OCI-LY7 (cell line): ENCODE measurements around the gene ADH7. TPM values are rescaled to one million over a fixed set of nuclear protein-coding genes. Genes with fewer than 3 reads are reported as not detected.

Experiments
- BruUV-seq: library from RNA; stranded (reverse); fragments of 400-500 nt; replicated peaks from 2 replicates; lab custom pipeline; 2021; lab: Mats Ljungman, UMichigan
- CTCF ChIA-PET: fragments of 300-600 bp; sonication (Branson Sonifier 250); formaldehyde crosslinking; loops from one replicate; lab custom pipeline; 2022; ENCODE audit warnings: antibody characterized with exemption; ENCODE audit not compliant: unreplicated experiment; lab: Charles Lee
- POLR2A ChIA-PET: fragments of 300-600 bp; sonication (Branson Sonifier 250); formaldehyde crosslinking; loops from one replicate; lab custom pipeline; 2022; ENCODE audit warnings: antibody characterized with exemption; lab: Charles Lee
- DNase-seq: peaks from one replicate; pipeline ENCODE4 v3.0.0-alpha.2; 2015; ENCODE audit warnings: low spot score
- H2AFZ ChIP-seq: fragments of 200-600 bp; sonication (generic), shearing (Covaris generic); 2 replicates; pipeline ENCODE4 v1.6.1; 2014; ENCODE audit warnings: mild to moderate bottlenecking, antibody characterized with exemption, low read length, moderate library complexity
- H3K27ac ChIP-seq: fragments of 200-600 bp; sonication (generic); 2 replicates; pipeline ENCODE4 v1.5.1; 2014; ENCODE audit warnings: mixed run types, low read depth, mild to moderate bottlenecking, moderate library complexity, low read length, inconsistent platforms; ENCODE audit not compliant: poor library complexity, severe bottlenecking
- H3K36me3 ChIP-seq: fragments of 200-600 bp; sonication (generic); 2 replicates; pipeline ENCODE4 v1.6.1; 2014; ENCODE audit warnings: mild to moderate bottlenecking, antibody characterized with exemption, low read length, moderate library complexity, mixed read lengths; ENCODE audit not compliant: insufficient read depth
- H3K4me1 ChIP-seq: fragments of 200-600 bp; sonication (generic); 2 replicates; pipeline ENCODE4 v1.5.1; 2014; ENCODE audit warnings: mild to moderate bottlenecking, low read length; ENCODE audit not compliant: insufficient read depth, poor library complexity, severe bottlenecking
- H3K4me2 ChIP-seq: fragments of 200-600 bp; sonication (generic); 2 replicates; pipeline ENCODE4 v1.6.1; 2014; ENCODE audit warnings: mild to moderate bottlenecking, low read length
- H3K4me3 ChIP-seq: fragments of 200-600 bp; sonication (generic); 2 replicates; pipeline ENCODE4 v1.5.1; 2014; ENCODE audit warnings: mild to moderate bottlenecking, low read depth, low read length; ENCODE audit not compliant: poor library complexity, severe bottlenecking
- H3K79me2 ChIP-seq: fragments of 200-600 bp; sonication (generic); 2 replicates; pipeline ENCODE4 v1.6.1; 2016; ENCODE audit warnings: low read depth, mild to moderate bottlenecking, low read length, moderate library complexity, mixed read lengths; ENCODE audit not compliant: insufficient read depth
- H3K9me2 ChIP-seq: fragments of 200-600 bp; sonication (generic); 2 replicates; pipeline ENCODE4 v1.6.1; 2016; ENCODE audit warnings: mild to moderate bottlenecking, low read length, mixed read lengths; ENCODE audit not compliant: insufficient read depth
- H3K9me3 ChIP-seq: fragments of 200-600 bp; sonication (generic); 2 replicates; pipeline ENCODE4 v1.6.1; 2014; ENCODE audit warnings: mild to moderate bottlenecking, mixed run types, low read length, mixed read lengths
- H4K20me1 ChIP-seq: fragments of 200-600 bp; sonication (generic); 2 replicates; pipeline ENCODE4 v1.6.1; 2014; ENCODE audit warnings: mild to moderate bottlenecking, antibody characterized with exemption, low read length, moderate library complexity, mixed read lengths; ENCODE audit not compliant: insufficient read depth
- EZH2phosphoT487 ChIP-seq: fragments of 200-600 bp; sonication (generic); IDR thresholded peaks from 2 replicates; pipeline ENCODE4 v1.6.1; 2018; ENCODE audit warnings: low read depth, borderline replicate concordance, mild to moderate bottlenecking, mixed run types, antibody characterized with exemption, low read length, moderate library complexity, mixed read lengths
- intact Hi-C: fragments of 100-400 bp; cut with micrococcal nuclease; formaldehyde crosslinking; loops from one replicate; pipeline ENCODE4 v1.10.0; 2022; ENCODE audit not compliant: unreplicated experiment
- total RNA-seq, 2 experiments: library from RNA; depleted of rRNA in 1 of 2; stranded (reverse); fragments of >200 nt in 1 of 2; shearing (Covaris generic) in 1 of 2; gene quantifications; 2 replicates each; pipeline ENCODE4 v1.2.3, GENCODE V29; 2014 to 2022
- TF ChIP-seq, protein P1 (sequence below): fragments of 200-600 bp; sonication (generic); conservative IDR thresholded peaks from 2 replicates; pipeline ENCODE4 v1.5.1; 2014; ENCODE audit warnings: mild to moderate bottlenecking, antibody characterized with exemption, low read length, moderate library complexity, mixed read lengths

ADH7 gene
- total RNA-seq, 2 experiments from 2014 or later, result not detected

DNA sequence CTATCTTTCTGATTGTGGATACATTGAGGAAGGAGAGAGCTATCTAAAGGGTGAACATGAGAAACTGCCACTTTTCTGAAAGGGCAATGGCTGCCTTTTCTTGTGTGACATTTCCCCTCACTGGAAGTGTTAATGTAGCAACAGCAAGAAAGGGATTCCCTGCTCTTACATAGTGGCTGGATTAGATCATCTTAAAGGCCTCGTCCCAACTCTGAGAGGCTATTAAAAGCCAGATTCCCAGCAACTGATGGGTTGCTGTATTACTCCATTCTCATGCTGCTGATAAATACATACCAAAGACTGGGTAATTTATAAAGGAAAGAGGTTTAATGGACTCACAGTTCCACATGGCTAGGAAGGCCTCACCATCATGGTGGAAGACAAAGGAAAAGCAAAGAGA, 33.7 kb upstream of the ADH7 start:
- H3K36me3 ChIP-seq, result no peaks in the 10 kb centered on the region
- no peak for DNase-seq
- H4K20me1 ChIP-seq, result no peaks in the 10 kb centered on the region
- BruUV-seq, result no TSS peak
- no peak overlapping the region for H3K27ac ChIP-seq
- CTCF ChIA-PET, result no interaction called here
- no peaks in the 10 kb centered on the region for H3K9me3 ChIP-seq
- no peak overlapping the region for H2AFZ ChIP-seq
- H3K4me1 ChIP-seq, result no peaks in the 10 kb centered on the region
- POLR2A ChIA-PET, result no interaction called here
- intact Hi-C loops, result loop anchor here (10.0 kb wide), 1 partner anchor 336 kb away; no protein-coding TSS in a partner anchor
- H3K9me2 ChIP-seq, result no peaks in the 10 kb centered on the region
- no peaks in the 10 kb centered on the region for H3K79me2 ChIP-seq
- no peak overlapping the region for H3K4me3 ChIP-seq
- no peak overlapping the region for H3K4me2 ChIP-seq
- TF ChIP-seq, protein P1, sequence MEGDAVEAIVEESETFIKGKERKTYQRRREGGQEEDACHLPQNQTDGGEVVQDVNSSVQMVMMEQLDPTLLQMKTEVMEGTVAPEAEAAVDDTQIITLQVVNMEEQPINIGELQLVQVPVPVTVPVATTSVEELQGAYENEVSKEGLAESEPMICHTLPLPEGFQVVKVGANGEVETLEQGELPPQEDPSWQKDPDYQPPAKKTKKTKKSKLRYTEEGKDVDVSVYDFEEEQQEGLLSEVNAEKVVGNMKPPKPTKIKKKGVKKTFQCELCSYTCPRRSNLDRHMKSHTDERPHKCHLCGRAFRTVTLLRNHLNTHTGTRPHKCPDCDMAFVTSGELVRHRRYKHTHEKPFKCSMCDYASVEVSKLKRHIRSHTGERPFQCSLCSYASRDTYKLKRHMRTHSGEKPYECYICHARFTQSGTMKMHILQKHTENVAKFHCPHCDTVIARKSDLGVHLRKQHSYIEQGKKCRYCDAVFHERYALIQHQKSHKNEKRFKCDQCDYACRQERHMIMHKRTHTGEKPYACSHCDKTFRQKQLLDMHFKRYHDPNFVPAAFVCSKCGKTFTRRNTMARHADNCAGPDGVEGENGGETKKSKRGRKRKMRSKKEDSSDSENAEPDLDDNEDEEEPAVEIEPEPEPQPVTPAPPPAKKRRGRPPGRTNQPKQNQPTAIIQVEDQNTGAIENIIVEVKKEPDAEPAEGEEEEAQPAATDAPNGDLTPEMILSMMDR, result no peak
- no peak for TF ChIP-seq EZH2phosphoT487

DNA sequence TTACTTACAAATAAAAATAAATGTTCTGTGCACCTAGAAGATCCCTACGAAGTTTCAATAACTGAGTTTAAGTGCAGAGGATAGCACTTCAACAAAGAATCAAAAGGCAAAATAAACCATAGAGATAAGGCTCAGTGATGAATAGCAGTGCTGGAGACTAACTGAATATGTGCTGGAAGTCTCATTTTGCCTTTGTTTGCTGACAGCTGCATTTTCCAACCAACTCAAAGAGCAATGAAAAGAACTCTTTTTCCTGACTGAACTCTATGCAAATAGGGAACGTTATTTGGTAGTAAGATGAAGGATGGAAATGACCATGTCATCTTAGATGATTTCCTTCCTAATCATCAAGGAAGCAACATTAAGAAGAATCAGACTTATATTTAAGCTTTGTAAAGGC, 32.7 kb upstream of the ADH7 start:
- Histone ChIP-seq H3K36me3 (no peaks in the 10 kb centered on the region), H3K9me2 (no peaks in the 10 kb centered on the region), H3K27ac (no peak overlapping the region), H3K4me3 (no peak overlapping the region), H3K4me2 (no peak overlapping the region), H2AFZ (no peak overlapping the region), H4K20me1 (no peaks in the 10 kb centered on the region), H3K4me1 (no peaks in the 10 kb centered on the region), H3K9me3 (no peaks in the 10 kb centered on the region), H3K79me2 (no peaks in the 10 kb centered on the region)
- ChIA-PET POLR2A (interaction anchor here (0.6 kb wide), 1 partner anchor 189 kb away, joined by 3 read pairs; no protein-coding TSS in a partner anchor), CTCF (no interaction called here)
- intact Hi-C loops, result loop anchor here (10.0 kb wide), 1 partner anchor 337 kb away; no protein-coding TSS in a partner anchor
- no TSS peak for BruUV-seq
- DNase-seq, result no peak
- TF ChIP-seq EZH2phosphoT487, result no peak
- TF ChIP-seq, protein P1, result no peak

DNA sequence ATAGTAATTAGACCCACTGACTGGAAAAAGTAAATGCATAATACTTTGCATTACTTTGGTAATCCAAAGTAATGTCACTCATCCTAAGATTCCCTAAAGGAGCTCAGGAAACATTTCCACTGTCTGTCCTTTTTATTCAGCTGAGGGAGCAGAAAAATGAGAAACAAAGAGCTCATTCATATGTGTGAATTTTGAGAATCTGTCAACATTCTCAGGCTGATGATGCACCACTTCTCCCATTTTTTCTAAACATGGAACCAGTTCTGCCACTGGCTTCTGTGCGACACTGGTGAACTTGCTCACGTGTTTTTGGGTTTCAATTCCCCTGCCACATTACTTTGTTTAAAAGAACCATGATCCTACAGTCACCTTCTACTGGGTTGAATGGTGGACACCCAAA, 28.4 kb upstream of the ADH7 start:
- no TSS peak for BruUV-seq
- H3K79me2 ChIP-seq, result no peaks in the 10 kb centered on the region
- CTCF ChIA-PET, result no interaction called here

More for the DNA sequence above, 28.4 kb upstream of the ADH7 start:
- Histone ChIP-seq H3K36me3 (no peaks in the 10 kb centered on the region), H3K4me2 (no peak overlapping the region), H3K4me1 (no peaks in the 10 kb centered on the region), H3K4me3 (no peak overlapping the region), H2AFZ (no peak overlapping the region), H3K9me3 (no peaks in the 10 kb centered on the region), H4K20me1 (no peaks in the 10 kb centered on the region), H3K9me2 (no peaks in the 10 kb centered on the region), H3K27ac (no peak overlapping the region)
- no peak for TF ChIP-seq EZH2phosphoT487
- TF ChIP-seq, protein P1, result no peak
- DNase-seq, result no peak
- POLR2A ChIA-PET, result interaction anchor here (0.7 to 1.1 kb wide), 2 partner anchors 12 to 772 kb away, joined by 3 read pairs; no protein-coding TSS in a partner anchor
- intact Hi-C loops, result loop anchor here (1.0 to 10.0 kb wide), 3 partner anchors 341 to 471 kb away; no protein-coding TSS in a partner anchor
